ENCODE measurements around the gene PYHIN1. TPM values are rescaled to one million over a fixed set of nuclear protein-coding genes. Genes with fewer than 3 reads are reported as not detected.

Gene PYHIN1
- total and polyA plus RNA-seq, 2 of the 4 experiments (the other 2 are of a cell fraction), result not detected

GRCh38 chr1:159007726-159008125 lies 76.4 kb downstream of the PYHIN1 start:
- in situ Hi-C loops (cut with MboI; ENCODE audit: low sequenced_read_pairs) (loop anchor here (10.0 kb wide), 1 partner anchor 1043 kb away; no protein-coding TSS in a partner anchor), dilution Hi-C loops (cut with HindIII; ENCODE audit: low sequenced_read_pairs, unreplicated experiment) (no loop called here)
- POLR2A ChIA-PET (ENCODE audit: unreplicated experiment), result no interaction called here

More at GRCh38 chr1:159007726-159008125, 76.4 kb downstream of the PYHIN1 start:
- Histone ChIP-seq H3K36me3 (ENCODE audit: control insufficient read depth, insufficient read depth, low read length) (no peaks in the 10 kb centered on the region), H3K4ac (ENCODE audit: low read depth, low read length) (no peak overlapping the region), H2AFZ (replicated peaks; ENCODE audit: low read length, poor library complexity) (no peak overlapping the region), H3K9me1 (ENCODE audit: insufficient read depth, low read length) (0 out of 2 replicates have a peak, but pooled peaks cover 3% of the 10 kb centered on the region), H3K27ac (ENCODE audit: insufficient read depth, low read length) (no peak overlapping the region), H3K56ac (ENCODE audit: extremely low read depth, insufficient read depth, low read length) (no peak overlapping the region), H4K20me1 (ENCODE audit: insufficient read depth, low read length) (no peaks in the 10 kb centered on the region), H2BK5ac (ENCODE audit: low read depth, low read length, poor library complexity, severe bottlenecking) (no peak overlapping the region), H2AK9ac (replicated peaks; ENCODE audit: low read depth, low read length, poor library complexity) (no peak overlapping the region), H3K79me1 (ENCODE audit: low read depth in 1 of 2, low read length in 2 of 2) (peaks cover 0 to 5% of the 10 kb centered on the region in 2 experiments; a peak in 2 of 4 replicates), H3K14ac (replicated peaks; ENCODE audit: low read depth, low read length) (no peak overlapping the region), H3K4me1 (ENCODE audit: control insufficient read depth, insufficient read depth, low read length) (peaks cover 13% of the 10 kb centered on the region), H4K91ac (ENCODE audit: insufficient read depth, low read depth, low read length) (no peak overlapping the region), H3K27me3 (ENCODE audit: control insufficient read depth, insufficient read depth, low read length) (no peaks in the 10 kb centered on the region), H3K4me3 (ENCODE audit: insufficient read depth, low read depth, low read length) (no peak overlapping the region), H4K5ac (ENCODE audit: low read depth, low read length) (no peak overlapping the region), H3K23ac (ENCODE audit: low read depth, low read length) (no peak overlapping the region), H2BK20ac (ENCODE audit: low read depth, low read length) (no peak overlapping the region), H2BK120ac (ENCODE audit: low read depth, low read length) (no peak overlapping the region), H3K9ac (ENCODE audit: low read depth, low read length) (no peak overlapping the region), H2AK5ac (ENCODE audit: low read depth, low read length) (no peak overlapping the region), H4K8ac (ENCODE audit: low read depth in 2 of 2, low read length in 2 of 2) (no peak overlapping the region), H3K9me3 (ENCODE audit: control insufficient read depth, insufficient read depth, low read length) (no peaks in the 10 kb centered on the region), H3K18ac (ENCODE audit: low read depth, low read length) (no peak overlapping the region), H3K4me2 (ENCODE audit: low read depth, low read length) (no peak overlapping the region), H2BK15ac (ENCODE audit: low read depth, low read length) (no peak overlapping the region)
- intact Hi-C loops (cut with micrococcal nuclease), result no loop called here
- TF ChIP-seq MAZ (IDR thresholded peaks at IDR 0.05; ENCODE audit: borderline replicate concordance, low read depth, low read length), result no peak
- peak; percentile 34; the same call in 1 of the 2 replicates for TF ChIP-seq CEBPB (IDR thresholded peaks at IDR 0.05; ENCODE audit: low read depth, low read length)
- TF ChIP-seq BHLHE40 (IDR thresholded peaks at IDR 0.05; ENCODE audit: low read depth, low read length), result no peak
- no peak for TF ChIP-seq MXI1 (IDR thresholded peaks at IDR 0.05; ENCODE audit: borderline replicate concordance, low read depth, low read length)
- TF ChIP-seq RAD21 (IDR thresholded peaks at IDR 0.05; ENCODE audit: low read length), result no peak
- no peak for ATAC-seq (ENCODE audit: low read depth)
- DNase-seq, result no peak
- no TSS peak for BruUV-seq (replicated peaks)
- CTCF ChIA-PET, result interaction anchor here (0.6 kb wide), 1 partner anchor 218 kb away, joined by 4 read pairs; no protein-coding TSS in a partner anchor
